ENCODE results near the gene BAIAP2. TPM values are rescaled to one million over a fixed set of nuclear protein-coding genes. Genes with fewer than 3 reads are reported as not detected.
A peak's percentile ranks its signal among the peaks of the same experiment; 100 is the strongest.

Gene BAIAP2
- polyA plus RNA-seq, 2 of the 4 experiments (the other 2 are of a cell fraction) = 7.1 to 27.5 TPM

GRCh38 chr17:81129711-81130367 is 94.9 kb downstream of the BAIAP2 start:
- H3K9me3 ChIP-seq = no peaks in the 10 kb centered on the region
- ATAC-seq (peak in 1 of 2 experiments; percentile 7; a peak in 2 of 6 replicates), FAIRE-seq (no peak), DNase-seq (ENCODE audit: low read depth in 1 of 2, low spot score in 1 of 2) (no peak)
- WGBS (ENCODE audit: missing lambda C conversion rate) = 41% methylated on average over 5 of the region's 14 CpGs
- no peak overlapping the region for H3K4me3 ChIP-seq
- peaks cover 10% of the 10 kb centered on the region for H3K4me1 ChIP-seq
- H3K4me2 ChIP-seq = no peak overlapping the region
- POLR2A ChIA-PET = no interaction called here
- H3K27ac ChIP-seq = no peak overlapping the region
- TF ChIP-seq ESRRA (IDR thresholded peaks at IDR 0.05; ENCODE audit: borderline replicate concordance, low read length) = no peak
- no peak for TF ChIP-seq SMC3 (IDR thresholded peaks at IDR 0.05)
- no peak for TF ChIP-seq JUN (IDR thresholded peaks at IDR 0.05)
- TF ChIP-seq CHD2 (IDR thresholded peaks at IDR 0.05; ENCODE audit: low read length, partially characterized antibody) = no peak
- TF ChIP-seq USF2 (IDR thresholded peaks at IDR 0.05) = no peak
- no peak for TF ChIP-seq E2F6 (IDR thresholded peaks at IDR 0.05; ENCODE audit: borderline replicate concordance, low read depth)
- no peak for TF ChIP-seq BHLHE40 (IDR thresholded peaks at IDR 0.05; ENCODE audit: low read depth, low read length)
- no peak for TF ChIP-seq HOXA7 (CRISPR knock-in tag; IDR thresholded peaks at IDR 0.05)
- TF ChIP-seq NR3C1 (IDR thresholded peaks at IDR 0.05) = no peak
- TF ChIP-seq RARB (CRISPR knock-in tag; IDR thresholded peaks at IDR 0.05) = no peak
- no peak for TF ChIP-seq PHF8 (IDR thresholded peaks at IDR 0.05; ENCODE audit: borderline replicate concordance, low read depth)
- TF ChIP-seq HMGXB4 (CRISPR knock-in tag; IDR thresholded peaks at IDR 0.05; ENCODE audit: borderline replicate concordance) = no peak
- no peak for TF ChIP-seq EP300 (IDR thresholded peaks at IDR 0.05)
- TF ChIP-seq EHMT2 (IDR thresholded peaks at IDR 0.05; ENCODE audit: low read depth) = no peak
- no peak for TF ChIP-seq PBX3 (IDR thresholded peaks at IDR 0.05)
- TF ChIP-seq POLR2AphosphoS2 (conservative IDR thresholded peaks at IDR 0.05; ENCODE audit: low read length) = no peak
- CTCF ChIA-PET = interaction anchor here (0.6 to 4.3 kb wide), 9 partner anchors 10 to 932 kb away, joined by 3 to 21 read pairs (median 5); no protein-coding TSS in a partner anchor

- WGBS (ENCODE audit: missing lambda C conversion rate) = 78% methylated on average over 32 of the region's 41 CpGs
- DNase-seq (ENCODE audit: low read depth in 1 of 2, low spot score in 1 of 2) (no peak), ATAC-seq (no peak), FAIRE-seq (no peak)
- Histone ChIP-seq H3K4me2 (no peak overlapping the region), H3K4me3 (no peak overlapping the region), H3K4me1 (peaks cover 4% of the 10 kb centered on the region), H3K27ac (no peak overlapping the region), H3K9me3 (no peaks in the 10 kb centered on the region)
- TF ChIP-seq HEYL (CRISPR knock-in tag; IDR thresholded peaks at IDR 0.05) (no peak), CHD2 (IDR thresholded peaks at IDR 0.05; ENCODE audit: low read length, partially characterized antibody) (no peak), BHLHE40 (IDR thresholded peaks at IDR 0.05; ENCODE audit: low read depth, low read length) (no peak), ZSCAN20 (CRISPR knock-in tag; IDR thresholded peaks at IDR 0.05) (no peak), ATOH8 (CRISPR knock-in tag; IDR thresholded peaks at IDR 0.05; ENCODE audit: low read depth) (no peak), RAD21 (conservative IDR thresholded peaks at IDR 0.05 in 1 of 2, IDR thresholded peaks at IDR 0.05 in 1 of 2) (no peak), RCOR1 (IDR thresholded peaks at IDR 0.05; ENCODE audit: low read depth, low read length) (no peak), MAZ (IDR thresholded peaks at IDR 0.05; ENCODE audit: borderline replicate concordance, low read depth, low read length) (no peak), USF2 (IDR thresholded peaks at IDR 0.05) (no peak)
- ChIA-PET CTCF (interaction anchor here (0.6 to 5.5 kb wide), 10 partner anchors 9 to 100 kb away, joined by 3 to 51 read pairs (median 6); no protein-coding TSS in a partner anchor), POLR2A (no interaction called here)
Observed at GRCh38 chr17:81130385-81131361, 95.7 kb downstream of the BAIAP2 start.

All from A549 (cell line).